ENCODE results near the gene NSF.
"Not testable (repeated sequence)": the region's sequence is repeated elsewhere in the genome, so short reads cannot be mapped to it uniquely, and the experiment has no call there.

Gene NSF

GRCh38 chr17:46780003-46780373 is 189.5 kb downstream of the NSF start:
- DNase-seq = no peak

GRCh38 chr17:46782250-46782953 is 191.9 kb downstream of the NSF start:
- peak in 1 of 2 donors; percentile 24 for DNase-seq

- DNase-seq = no peak
These were observed 192.6 kb downstream of the NSF start for GRCh38 chr17:46783031-46783593.

- DNase-seq = no peak
These were observed 195.2 kb downstream of the NSF start for GRCh38 chr17:46785696-46786095.

- DNase-seq = no peak
These were observed 197.0 kb downstream of the NSF start for GRCh38 chr17:46787478-46787877.

GRCh38 chr17:46788300-46788699 is 197.8 kb downstream of the NSF start:
- DNase-seq = no peak

- DNase-seq = no peak
These were observed 198.3 kb downstream of the NSF start for GRCh38 chr17:46788796-46789195.

- DNase-seq = no peak
These were observed 199.1 kb downstream of the NSF start for GRCh38 chr17:46789610-46790009.

GRCh38 chr17:46790216-46790615 is 199.7 kb downstream of the NSF start:
- no peak for DNase-seq

GRCh38 chr17:46791531-46791930 is 201.1 kb downstream of the NSF start:
- no peak for DNase-seq

GRCh38 chr17:46792071-46792470 is 201.6 kb downstream of the NSF start:
- DNase-seq = no peak

- not testable (repeated sequence) for DNase-seq
These were observed 202.6 kb downstream of the NSF start for GRCh38 chr17:46793023-46793422.

- no peak for DNase-seq
These were observed 203.1 kb downstream of the NSF start for GRCh38 chr17:46793541-46793940.

GRCh38 chr17:46794318-46794717 is 203.8 kb downstream of the NSF start:
- DNase-seq = no peak

GRCh38 chr17:46795379-46795952 is 205.0 kb downstream of the NSF start:
- DNase-seq = no peak

- DNase-seq = no peak
These were observed 205.6 kb downstream of the NSF start for GRCh38 chr17:46796084-46796483.

GRCh38 chr17:46796524-46796923 is 206.1 kb downstream of the NSF start:
- no peak for DNase-seq

- DNase-seq = no peak
These were observed 206.6 kb downstream of the NSF start for GRCh38 chr17:46796956-46797530.

- no peak for DNase-seq
These were observed 210.1 kb downstream of the NSF start for GRCh38 chr17:46800573-46800972.

GRCh38 chr17:46802800-46803199 is 212.3 kb downstream of the NSF start:
- no peak for DNase-seq

GRCh38 chr17:46803544-46803943 is 213.1 kb downstream of the NSF start:
- DNase-seq = no peak

GRCh38 chr17:46805771-46806170 is 215.3 kb downstream of the NSF start:
- DNase-seq = no peak
